HG03060 (cell line): ENCODE results near the gene RAB14.

Experiments
- ATAC-seq: cut with Tn5 transposase; IDR thresholded peaks from one replicate; pipeline ENCODE4 v1.9.1; 2021; ENCODE audit warnings: low read depth, moderate number of reproducible peaks; ENCODE audit not compliant: unreplicated experiment

The RAB14 gene

DNA sequence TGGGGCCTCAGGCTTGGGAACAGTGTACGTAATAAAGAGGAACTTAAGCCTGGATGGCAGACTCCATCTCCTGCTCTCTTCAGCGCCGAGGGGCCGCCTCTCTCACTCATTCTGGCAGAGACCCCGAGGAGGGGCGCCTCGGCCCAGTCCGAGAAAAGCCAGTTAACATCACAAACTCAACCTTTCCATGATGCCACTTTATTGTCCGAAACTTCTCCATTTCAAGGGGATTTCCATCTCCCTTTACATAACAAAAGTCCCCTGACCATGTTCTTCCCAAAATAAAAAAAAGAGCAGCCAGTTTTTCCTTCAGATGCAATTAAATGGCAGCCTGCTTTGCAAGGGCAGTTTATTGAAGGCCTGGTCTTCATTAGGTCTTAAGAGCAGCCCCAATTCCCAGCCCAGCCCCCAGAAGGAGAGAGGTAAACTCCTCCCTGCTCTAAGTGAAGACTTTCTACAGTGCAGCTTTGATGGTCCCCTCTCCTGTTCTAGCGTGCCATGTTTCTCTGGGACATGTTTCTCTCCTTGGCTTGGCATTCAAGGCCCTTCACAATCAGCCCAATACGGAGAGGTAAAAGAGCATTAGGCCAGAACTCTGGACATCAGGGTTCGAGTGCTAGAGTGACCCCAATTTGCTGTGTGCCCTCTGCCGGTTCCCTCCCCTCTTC, 19.5 kb upstream of the RAB14 start:
- ATAC-seq = no peak

DNA sequence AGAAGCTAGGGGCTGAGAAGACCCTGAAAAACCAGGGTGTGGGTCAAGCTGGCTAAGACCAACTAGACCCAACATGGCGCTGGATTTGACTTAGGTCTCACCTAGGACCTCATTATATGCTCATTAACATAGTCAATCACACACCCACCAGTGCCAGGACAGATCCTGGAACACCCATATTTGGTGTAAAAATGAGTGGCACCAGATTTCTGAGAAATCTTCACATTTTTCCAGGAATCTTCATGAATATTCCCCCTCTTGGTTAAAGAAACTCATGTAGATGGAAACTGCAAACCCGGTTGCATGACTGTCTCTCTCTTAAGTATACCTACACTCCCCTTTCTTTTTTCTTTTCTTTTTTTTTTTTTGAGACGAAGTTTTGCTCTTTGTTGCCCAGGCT, 17.9 kb upstream of the RAB14 start:
- ATAC-seq = no peak

DNA sequence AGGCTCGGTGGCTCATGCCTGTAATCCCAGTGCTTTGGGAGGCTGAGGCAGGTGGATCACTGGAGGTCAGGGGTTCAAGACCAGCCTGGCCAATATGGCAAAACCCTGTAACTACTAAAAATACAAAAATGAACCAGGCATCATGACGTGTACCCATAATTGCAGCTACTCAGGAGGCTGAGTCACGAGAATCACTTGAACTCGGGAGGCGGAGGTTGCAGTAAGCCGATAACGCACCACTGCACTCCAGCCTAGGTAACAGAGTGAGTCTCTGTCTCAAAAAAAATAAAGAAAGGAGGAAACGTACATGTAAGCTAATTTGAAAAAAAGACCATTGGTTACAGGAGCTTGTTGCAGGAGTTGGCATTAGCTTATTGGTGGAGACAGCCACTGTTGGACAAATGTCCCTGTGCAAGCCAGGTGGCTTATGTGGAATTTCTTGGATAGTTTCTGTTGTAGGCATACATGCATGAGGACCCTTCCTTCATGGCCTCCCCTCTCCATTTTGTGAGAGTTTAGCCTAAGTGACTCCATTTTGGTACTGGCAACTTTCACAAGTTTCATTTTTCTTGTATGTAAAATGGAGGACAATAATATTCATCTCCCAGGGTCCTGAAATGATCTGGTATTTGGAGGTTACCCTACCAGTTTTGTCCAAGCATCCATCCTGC, 16.8 kb upstream of the RAB14 start:
- peak; percentile 26 for ATAC-seq

DNA sequence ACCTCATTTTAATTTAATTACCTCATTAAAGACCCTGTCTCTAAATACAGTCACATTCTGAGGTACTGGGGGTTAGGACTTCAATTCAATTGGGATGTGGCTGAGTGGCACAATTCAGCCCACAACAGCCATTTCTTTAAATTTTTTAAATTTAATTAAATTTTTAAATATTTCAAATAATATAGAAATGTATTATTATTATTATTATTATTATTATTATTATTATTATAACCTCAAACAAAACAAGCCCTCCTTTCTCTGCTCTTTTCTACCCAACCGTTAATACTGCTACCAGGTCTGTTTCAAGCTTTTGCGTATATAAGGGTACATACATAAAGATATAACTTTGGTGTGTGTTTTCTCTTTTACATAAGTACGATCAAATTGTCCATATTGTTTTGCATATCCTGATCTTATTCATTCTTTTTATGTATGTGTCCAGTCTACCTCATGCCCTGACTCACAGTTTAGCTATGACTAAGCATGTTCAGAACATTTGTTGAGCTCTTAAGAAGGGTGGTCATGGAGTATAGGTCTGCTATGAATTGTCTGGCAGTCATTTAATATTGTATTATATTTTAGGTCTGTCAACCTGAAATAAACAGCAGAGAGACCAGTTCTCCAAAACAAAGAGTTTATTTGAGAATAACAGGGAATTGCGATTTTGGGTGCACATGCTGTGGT, 16.1 kb upstream of the RAB14 start:
- ATAC-seq = peak; percentile 86

DNA sequence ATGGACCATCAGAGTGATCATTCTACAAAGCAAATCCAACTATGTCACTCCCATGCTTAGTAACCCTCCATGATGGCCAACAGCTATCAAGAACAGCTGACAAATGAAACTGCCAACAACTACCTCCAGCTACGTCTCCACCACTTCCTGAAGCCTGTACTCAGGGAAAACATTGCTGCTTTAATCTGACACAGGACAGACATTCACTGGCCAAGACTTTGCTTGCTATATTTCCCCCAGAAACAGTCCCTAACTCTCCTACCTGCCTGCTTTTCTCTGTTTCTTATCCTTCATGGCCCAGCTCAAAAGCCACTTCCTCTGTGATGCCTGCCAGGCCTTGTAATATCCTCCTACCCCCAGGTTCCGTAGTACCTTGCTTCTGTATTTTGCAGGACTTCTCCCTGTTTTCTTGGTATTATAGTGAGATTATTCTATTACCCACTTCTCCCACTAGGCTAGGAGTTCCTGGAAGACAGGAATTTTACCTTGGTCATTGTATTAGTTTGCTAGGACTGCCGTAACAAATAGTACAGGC, 14.7 kb upstream of the RAB14 start:
- ATAC-seq = no peak

DNA sequence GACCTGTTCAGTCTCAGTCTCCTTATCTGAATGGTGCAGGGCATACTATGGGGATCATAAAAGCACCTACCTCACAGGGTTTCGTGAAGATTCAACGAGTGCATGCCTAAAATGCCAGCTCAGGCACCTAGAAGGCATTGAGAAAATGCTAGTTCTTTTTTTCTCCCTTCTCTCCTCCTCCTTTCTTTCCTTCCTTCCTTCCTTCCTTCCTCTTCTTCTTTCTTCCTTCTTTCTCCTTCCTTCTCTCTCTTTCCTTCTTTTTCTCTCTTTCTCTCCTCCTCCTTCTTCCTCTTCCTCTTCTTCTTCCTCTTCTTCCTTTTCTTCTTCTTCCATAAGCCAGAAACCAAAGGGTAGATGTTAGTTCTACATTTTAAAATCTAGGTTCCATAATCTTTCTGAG, 12.3 kb upstream of the RAB14 start:
- ATAC-seq = no peak

DNA sequence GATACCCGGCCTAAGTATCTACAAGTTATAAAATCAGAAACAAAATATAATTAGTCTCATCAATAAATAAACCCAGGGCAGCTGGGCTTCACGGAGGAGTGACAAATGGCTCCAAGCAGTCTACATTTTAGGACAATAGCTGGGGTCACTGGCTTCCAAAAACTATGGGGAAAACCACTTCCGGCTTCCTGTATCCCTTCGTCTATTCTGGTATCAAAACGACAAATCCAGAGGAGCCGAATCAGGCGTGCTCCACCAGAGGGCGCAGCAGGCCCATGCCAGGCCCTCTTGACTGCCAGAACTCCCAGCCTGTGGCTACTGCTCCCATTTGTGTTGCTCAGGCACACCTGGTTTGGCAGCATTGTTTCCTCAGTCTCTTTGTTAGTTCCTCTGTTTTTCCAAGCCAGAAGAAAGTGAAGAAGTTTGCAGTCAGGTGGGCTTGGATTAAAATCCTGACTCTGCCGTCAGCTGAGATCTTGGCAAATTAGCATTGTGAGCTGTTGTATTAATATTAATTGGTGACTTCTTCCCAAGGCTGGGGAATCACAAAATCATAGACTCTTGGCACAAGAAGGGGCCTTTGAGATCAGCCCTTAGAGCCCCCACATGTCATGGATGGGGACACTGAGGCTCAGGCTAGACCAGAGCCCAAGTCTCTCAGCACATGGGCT, 11.6 kb upstream of the RAB14 start:
- ATAC-seq = no peak

DNA sequence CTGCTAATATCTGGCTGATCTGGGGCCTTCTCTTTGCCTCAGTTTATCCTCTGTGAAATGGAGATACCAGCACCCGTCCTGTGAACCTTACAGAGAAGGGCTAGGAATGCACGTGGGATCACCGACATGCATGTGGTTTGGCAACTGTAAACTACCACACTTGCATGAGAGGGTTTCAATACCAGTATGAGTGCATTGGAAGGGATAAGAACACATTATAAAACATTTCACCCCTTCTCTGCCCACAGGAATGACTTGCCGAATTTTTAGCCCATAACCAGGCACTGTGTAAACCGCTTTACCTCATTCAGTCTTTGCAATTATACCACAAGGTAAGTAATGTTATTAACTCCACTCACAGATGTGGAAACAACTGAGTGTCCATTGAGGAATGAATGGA, 8.9 kb upstream of the RAB14 start:
- ATAC-seq = no peak

DNA sequence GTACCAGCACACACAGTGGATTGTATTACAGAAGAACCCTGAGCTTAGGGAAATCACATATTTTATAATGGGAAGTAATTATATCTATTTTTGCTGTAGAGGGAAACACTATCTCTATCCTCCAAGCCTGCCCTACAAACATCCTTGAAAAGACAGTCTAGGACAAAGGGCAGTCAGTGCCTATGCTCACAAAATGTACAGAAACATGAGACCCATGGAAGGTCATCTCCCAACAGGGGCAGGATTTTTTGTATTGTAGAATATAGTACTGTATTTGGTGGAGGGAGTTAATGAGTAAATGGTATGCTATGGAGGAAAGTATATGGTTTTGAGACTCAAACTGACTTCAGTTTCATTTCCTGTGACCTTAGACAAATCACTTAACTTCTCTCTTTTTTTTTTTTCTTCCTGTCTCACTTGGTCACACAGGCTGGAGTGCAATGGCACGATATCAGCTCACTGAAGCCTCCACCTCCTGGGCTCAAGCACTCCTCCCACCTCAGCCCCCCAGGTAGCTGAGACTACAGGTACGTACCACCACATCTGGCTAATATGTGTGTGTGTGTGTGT, 5.8 kb upstream of the RAB14 start:
- peak; percentile 86 for ATAC-seq

DNA sequence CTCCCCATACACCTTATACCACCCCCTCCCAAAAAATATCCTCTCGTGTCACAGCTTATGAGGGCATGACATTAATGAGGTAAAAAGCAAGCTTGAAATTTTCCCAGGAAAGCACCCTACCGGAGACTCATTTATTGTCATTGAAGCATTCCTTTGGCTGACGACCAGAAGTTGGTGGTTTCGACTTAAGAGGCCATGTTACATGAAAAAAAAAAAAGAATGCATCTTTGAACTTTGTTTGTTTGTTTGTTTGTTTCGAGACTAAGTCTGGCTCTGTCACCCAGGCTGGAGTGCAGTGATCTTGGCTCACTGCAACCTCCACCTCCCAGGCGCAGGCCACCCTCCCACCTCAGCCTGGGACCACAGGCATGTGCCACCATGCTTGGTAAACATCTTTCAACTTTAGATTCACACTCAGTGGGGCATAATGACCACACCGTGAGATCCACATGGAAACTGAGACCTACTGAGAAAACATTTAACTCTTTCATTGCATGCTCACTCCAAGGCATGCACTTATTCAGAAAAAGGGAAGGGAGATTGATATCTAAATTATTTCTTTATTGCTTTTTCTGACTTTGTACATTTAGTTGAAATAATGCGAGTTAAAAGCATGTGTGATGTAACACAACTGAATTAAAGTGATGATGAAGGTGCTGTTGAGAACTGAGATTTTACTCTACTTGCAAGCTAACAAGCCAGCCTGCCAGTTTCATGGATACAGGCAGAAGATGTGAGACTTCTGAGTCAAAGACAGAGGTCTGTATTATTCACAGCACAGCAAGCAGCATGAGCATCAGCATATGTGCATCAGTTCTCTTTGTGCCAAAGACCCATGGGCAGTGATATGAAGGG, 5.1 kb upstream of the RAB14 start:
- no peak for ATAC-seq

DNA sequence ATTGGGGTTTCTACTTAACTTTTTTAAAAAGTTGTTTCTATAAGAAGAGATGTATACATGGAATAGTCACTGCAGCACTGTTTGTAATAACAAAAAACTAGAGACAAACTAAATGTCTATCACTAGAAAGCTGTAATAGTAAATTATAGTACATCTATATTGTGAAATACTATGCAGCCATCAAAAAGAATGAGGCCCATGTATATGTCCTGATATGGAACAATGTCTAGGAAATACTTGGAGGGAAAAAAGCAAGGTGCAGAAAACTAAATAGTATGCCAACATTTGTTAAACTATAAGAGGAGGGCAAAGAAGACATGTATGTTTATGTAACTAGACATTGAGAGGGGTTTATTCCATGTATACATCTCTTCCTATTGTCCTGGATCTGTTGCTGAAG, 2.9 kb upstream of the RAB14 start:
- no peak for ATAC-seq

DNA sequence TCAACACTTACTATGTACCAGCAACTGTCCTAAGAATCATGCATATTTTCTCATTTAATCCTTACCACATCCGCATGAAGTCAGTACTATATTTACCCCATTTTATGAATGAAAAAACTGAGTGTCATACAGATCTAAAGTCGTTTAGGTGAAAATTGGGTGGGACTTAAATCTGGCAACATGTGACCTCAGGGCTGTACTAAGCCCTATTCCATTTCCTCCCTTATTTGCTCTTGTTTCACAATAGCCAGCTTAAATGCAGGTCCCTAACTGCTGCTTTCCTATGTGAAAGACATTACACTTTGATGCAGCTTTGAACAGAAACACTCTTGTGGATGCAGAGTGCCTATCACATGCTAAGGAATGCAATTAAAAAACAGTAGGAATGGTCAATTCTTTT, 2.5 kb upstream of the RAB14 start:
- ATAC-seq = no peak

DNA sequence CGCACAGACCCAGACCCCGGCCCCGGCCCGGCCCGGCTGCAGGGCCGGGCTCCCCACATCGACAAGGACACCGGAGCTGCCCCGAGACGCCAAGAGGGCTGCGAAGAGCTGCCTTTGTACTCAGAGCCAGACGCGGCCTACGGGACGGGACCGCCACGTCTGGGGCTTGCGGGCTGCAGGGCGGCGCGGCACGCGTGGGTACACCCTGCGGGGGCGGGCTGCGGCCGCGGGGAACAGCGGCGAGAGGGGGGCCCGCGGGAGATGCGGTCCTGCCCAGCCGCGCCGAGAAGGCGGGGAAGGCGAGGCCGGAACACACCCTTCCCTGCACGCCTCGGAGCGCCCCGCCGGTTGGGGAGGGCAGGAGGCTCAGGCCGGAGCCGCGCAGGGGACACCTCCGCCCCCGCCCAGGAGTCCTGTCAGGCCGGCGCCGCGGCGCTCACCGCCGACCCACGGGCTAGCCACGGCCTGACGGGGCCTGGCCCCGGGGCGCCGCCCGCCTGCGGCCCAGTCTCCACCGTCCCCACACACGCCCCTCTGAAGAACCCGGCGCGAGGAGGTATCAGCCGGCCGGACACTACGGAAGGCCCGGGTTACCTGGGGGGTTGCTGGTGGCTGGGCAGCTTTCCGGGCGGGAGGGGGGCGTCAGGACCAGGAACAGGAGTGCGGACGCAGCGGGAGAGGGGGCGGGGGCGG, 478 bp downstream of the RAB14 start:
- ATAC-seq = no peak

DNA sequence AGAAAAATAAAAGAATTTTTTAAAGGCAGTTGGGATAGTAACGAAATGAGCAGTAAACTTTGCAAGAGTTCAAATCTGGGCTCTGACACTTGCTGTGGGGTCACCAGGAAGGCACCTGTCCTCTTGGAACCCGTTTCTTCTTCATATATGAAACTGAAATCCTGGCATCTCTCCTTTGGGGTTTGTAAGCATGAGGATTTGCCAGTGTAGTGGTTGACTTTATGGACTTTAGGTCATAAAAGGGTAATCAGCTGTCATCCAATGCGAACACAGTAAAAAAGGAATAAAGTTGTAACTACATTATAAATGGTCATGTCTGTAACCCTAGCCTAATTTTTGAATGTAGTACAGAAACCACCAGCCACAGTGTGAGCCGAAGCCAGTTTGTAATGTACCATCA, 1.3 kb downstream of the RAB14 start:
- no peak for ATAC-seq

DNA sequence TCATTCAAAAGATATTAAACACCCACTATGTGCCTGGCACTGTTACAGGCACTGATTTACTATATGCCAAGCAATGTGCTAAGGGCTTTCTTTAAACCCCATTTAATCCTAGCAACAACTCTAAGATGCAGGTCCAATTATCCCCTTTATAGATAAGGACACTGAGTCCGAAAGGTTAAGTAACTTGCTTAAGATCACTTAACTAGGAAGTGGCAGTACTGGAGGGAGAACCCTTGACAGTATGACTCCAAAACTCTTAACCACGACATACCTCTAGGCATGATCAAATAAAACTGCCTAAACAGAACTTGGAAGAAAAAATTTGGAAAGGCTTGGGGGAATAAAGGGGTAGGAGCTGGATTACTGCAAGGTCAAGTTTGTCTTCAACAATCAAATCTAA, 1.7 kb downstream of the RAB14 start:
- no peak for ATAC-seq

DNA sequence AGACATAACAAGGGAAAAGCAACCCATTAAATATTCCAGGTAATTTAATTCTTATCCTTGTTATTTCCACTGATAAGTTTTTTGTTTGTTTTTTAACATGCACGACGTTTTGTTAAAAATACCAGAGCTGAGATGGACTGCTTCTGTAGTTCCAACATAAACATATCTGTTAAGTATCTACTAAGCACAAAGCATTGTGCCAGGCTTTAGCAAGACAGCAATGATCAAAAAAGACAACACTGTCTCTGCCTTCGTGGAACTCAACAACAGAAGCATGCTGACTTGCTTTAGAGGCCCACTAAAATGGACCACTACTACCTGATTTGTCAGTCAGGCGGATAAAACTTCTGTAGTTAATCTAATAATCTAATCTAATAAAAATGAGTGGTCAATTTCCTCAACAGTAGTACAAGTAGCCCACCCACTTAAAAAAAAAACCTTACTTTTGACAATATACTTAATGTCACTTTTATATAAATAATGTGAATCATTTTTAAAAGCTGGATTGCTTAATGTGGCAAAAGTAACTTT, 3.1 kb downstream of the RAB14 start:
- ATAC-seq = no peak

DNA sequence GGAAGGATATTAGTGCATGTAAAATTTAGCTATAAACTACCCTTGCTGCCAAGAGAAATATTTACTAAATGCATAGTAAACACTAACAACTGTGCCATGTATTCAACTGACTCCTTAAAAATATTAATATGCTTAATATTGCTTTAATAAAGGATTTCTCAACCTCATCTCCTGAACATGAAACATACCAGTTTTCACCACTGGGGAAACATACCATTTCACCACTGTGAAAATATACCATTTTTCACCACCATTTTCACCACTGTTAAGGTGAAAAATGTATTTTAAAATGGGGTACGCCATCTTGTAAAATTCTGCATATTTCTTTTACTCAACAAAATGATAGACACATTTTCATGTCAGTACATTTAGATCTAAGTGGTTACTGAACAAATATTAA, 4.5 kb downstream of the RAB14 start:
- no peak for ATAC-seq

DNA sequence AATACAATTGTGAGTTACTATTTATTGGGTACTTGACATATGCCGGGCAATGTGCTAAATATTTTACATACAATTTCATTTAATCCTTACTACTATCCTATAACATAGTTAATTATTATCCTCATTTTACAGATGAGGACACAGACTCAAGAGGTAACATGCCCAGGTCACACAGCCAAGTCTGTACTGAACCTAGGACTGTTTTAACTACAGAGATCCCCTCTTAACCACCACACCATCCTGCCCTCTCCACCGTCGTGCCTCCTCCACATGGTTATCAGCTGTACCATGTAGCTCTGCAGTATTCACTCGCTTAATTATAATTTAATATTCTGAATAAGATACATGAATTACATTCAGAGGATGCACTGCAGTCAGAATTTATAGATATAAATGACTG, 5.3 kb downstream of the RAB14 start:
- ATAC-seq = no peak

DNA sequence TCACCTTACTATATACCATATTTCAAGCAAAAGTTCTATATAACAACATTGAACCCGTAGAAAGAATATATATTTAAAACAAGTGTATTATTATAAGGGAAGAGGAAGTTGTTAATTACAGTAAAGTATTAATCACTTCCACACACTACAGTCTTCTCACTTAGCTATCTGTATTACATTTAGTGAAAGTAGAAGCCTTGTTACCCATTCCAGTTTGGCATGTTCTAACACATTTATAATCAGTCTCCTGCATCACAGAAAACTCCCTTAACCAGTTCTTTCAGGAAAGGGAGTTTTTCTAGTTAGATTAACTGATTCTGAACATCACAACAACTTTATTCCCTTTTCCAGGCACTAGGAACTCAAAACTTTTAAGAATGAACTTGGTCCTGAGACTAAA, 6.9 kb downstream of the RAB14 start:
- no peak for ATAC-seq
